HG03354 (cell line): ENCODE measurements around the gene SMDT1.
A peak's percentile ranks its signal among the peaks of the same experiment; 100 is the strongest.

ENCODE experiments used
- ATAC-seq: cut with Tn5 transposase; IDR thresholded peaks from one replicate; pipeline ENCODE4 v1.9.1; 2021; ENCODE audit warnings: mild to moderate bottlenecking; ENCODE audit not compliant: unreplicated experiment, poor library complexity, severe bottlenecking

Gene SMDT1

GRCh38 chr22:42079319-42080251 lies at the start of gene SMDT1:
TSS of gene SMDT1 (plus strand) at chr22:42079700. CDS start at chr22:42079769, 69 bp downstream.
- ATAC-seq, result peak; percentile 89

GRCh38 chr22:42033263-42034181 lies 46.0 kb upstream of the SMDT1 start:
- no peak for ATAC-seq

- ATAC-seq, result no peak
These were observed 44.2 kb upstream of the SMDT1 start for GRCh38 chr22:42035256-42035655.

- ATAC-seq, result no peak
These were observed 40.2 kb upstream of the SMDT1 start for GRCh38 chr22:42039271-42039670.

- no peak for ATAC-seq
These were observed 37.7 kb upstream of the SMDT1 start for GRCh38 chr22:42041784-42042183.

GRCh38 chr22:42050641-42051180 lies 28.8 kb upstream of the SMDT1 start:
- ATAC-seq, result no peak

GRCh38 chr22:42052765-42053164 lies 26.7 kb upstream of the SMDT1 start:
- no peak for ATAC-seq

DNA sequence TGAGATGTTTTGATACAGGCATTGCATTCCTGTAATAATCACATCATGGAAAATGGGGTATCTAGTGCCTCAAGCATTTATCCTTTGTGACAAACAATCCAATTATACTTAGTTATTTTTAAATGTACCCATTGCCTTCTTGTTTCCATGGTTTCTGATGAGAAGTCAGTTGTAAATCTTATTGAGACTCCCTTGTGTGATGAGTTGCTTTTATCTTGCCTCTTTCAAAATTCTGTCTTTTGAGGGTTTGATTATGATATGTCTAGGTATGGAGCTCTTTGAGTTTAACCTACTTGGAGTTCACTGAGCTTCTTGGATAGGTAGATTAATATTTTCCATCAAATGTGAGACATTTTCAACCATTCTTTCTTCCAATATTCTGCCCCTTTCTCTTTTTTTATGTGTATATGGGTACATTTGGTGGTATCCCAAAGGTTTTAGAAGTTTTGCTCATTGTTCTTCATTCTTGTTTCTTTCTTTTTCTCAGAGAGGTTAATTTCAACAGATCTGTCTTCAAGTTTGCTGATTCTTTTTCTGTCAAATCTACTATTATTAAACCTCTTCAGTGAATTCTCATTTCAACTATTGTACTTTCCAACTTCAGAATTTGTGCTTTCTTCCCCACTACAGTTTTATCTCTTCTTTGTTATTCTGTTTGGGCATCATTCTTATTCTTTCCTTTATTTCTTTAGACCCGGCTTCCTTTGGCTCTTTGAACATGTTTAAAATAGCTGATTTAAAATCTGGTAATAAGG lies 22.6 kb upstream of the SMDT1 start:
- ATAC-seq, result no peak

- no peak for ATAC-seq
These were observed 19.0 kb upstream of the SMDT1 start for GRCh38 chr22:42060489-42060888.

- no peak for ATAC-seq
These were observed 18.5 kb upstream of the SMDT1 start for GRCh38 chr22:42061041-42061440.

GRCh38 chr22:42062506-42063170 lies 16.9 kb upstream of the SMDT1 start:
- no peak for ATAC-seq

GRCh38 chr22:42064629-42065028 lies 14.9 kb upstream of the SMDT1 start:
- no peak for ATAC-seq

DNA sequence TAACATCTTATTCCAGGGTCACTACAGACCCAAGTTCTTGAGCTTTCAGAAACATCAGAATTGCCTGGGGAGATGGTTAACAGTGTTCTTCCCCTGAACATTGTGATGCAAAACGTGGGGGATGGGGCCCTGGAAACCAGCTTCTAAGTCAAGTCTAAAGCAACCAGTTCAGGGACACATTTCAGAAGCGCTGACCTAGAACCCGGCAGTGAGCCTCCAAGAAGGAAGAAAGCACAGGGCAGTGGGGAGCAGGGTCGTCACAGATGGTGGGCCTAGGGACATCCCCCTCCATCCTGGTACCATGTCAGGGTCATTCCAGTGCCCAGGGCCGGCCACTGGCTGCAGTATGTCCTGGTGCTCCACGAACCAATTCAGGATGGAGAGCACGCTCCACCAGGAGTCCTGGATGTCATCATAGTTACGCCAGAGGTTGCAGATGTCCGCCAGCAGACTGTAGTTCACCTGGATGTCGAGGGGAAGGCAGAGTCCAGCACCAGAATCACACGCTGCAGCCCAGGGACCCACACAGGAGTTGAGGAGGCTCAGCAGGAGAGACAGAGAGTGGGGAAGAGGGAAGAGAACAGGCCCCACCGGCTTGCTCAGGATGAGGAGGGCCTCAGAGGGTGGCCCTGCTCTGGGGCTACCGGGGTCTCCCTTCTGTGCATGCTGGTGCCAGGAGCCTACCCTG lies 13.9 kb upstream of the SMDT1 start:
- no peak for ATAC-seq

DNA sequence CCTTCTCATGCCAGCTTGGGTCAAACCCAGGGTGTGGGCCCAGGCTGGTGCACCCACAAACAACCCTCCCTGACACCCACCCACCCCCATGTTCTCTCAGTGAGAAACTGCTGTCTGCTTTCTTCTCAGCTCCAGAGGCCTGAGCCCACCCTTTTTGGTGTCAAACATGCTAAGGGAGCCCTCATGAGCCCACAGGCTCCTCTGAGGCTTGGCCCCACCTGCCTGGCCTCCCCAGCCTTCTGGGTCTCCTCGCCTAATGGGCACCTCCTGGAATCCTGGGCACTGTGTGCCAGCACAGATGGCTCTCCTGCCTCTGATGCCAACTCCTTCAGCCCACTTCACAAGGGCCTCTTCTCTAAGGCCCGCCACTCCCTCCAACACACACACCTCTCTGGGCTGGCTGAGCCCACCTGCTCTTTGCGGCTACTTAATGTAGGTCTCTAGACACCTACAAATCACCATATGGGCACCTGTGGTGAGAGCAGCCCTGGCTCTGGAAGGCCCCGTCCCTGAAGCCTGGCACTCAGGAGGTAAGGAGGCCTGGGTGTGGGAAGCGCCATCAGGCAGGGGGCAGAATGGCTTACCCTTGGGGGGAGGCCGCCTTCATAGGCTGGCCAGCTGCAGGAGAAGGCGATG lies 13.3 kb upstream of the SMDT1 start:
- ATAC-seq, result no peak

DNA sequence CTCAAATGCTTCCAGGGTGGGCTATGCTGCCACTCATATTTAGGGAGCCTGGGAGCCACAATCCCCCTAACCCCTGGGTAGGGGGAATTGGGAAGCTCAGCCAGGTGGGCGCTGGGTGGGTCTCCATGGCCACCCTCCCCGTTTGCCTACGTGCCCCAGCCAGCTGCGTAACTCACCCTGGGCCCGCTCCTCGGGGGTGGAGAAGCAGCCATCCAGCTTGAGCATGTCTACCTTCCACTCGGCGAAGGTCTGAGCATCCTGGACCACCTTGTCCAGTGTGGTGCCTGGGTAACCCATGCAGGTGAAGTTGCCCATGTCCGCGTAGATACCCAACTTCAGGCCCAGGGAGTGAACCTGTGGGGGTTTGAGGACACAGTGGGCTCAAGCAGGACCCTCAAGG lies 12.6 kb upstream of the SMDT1 start:
- no peak for ATAC-seq

DNA sequence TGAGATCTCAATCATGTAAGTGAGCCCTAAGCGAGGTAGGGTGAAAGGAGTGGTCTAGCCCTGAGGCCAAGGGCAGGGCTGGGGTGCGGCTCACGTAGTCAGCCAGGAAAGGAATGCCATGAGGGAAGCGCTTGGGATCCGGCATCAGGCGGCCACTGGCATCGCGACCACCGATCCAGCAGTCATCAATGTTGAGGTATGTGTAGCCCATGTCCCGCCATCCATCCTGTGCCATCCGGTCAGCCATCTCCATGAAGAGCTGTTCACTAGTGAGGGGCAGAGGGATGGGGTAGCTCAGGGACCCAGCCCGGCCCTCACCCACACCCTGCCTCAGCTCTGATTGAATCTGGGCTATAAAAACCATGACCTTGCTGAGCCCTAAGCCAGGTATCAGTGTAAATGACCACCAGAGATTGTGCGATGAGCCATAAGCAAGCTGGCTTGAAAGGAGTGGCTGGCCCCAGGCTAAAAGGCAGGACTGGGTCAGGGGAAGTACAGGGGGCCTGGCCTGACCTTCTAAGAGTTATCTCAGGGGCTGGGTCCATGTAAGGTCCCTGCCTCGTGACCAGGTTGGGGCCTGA lies 11.7 kb upstream of the SMDT1 start:
- ATAC-seq, result no peak

DNA sequence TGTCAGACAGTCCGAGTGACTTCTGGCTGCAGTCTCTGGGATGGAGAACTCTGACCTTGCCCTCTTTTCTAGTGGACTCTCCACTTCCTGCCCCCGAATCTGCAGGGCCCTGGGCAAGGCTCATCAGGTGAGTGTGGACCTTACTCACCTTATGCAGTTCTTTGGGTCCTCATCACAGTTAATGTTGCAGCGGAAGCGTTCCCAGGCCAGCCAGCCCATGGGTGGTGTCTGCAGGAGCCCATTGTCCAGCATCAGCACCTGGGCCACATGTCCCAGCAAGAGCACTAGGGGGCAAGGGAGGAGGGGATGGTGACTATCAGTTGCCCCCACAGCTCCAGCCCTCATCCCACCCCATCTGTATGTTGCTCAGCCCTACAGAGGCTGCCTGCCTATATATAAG lies 11.2 kb upstream of the SMDT1 start:
- no peak for ATAC-seq
